H1 (cell line): ENCODE measurements around the gene SPEN. TPM values are rescaled to one million over a fixed set of nuclear protein-coding genes. Genes with fewer than 3 reads are reported as not detected.

Experiments
- CTCF ChIA-PET: fragments of 300-600 bp; sonication (Branson Sonifier 250); formaldehyde crosslinking; loops from one replicate; lab custom pipeline; 2021; ENCODE audit not compliant: partially characterized antibody; lab: Charles Lee
- POLR2A ChIA-PET: fragments of 300-600 bp; sonication (Branson Sonifier 250); formaldehyde crosslinking; loops from one replicate; lab custom pipeline; 2021; ENCODE audit warnings: inconsistent platforms; ENCODE audit not compliant: partially characterized antibody; lab: Charles Lee
- DNase-seq, 2 experiments: peaks; one replicate each; pipeline versions ENCODE4 v3.0.0 to v3.0.0-alpha.2; 2010 to 2022; ENCODE audit warnings: low spot score in 2 of 2, low read depth in 1 of 2, mixed read lengths in 1 of 2
- FAIRE-seq: peaks from 2 replicates; lab custom pipeline; 2011; peaks lifted over from hg19 to GRCh38; lab: Jason Lieb, UNC
- H2AFZ ChIP-seq: 2 replicates; pipeline ENCODE4 v1.8.1; 2012; ENCODE audit warnings: low read length, inconsistent platforms
- H2AK5ac ChIP-seq: 2 replicates; pipeline ENCODE4 v1.6.1; 2013; ENCODE audit warnings: low read depth, low read length
- H2BK120ac ChIP-seq: replicated peaks from 2 replicates; pipeline ENCODE3; 2013; ENCODE audit warnings: low read depth, low read length, inconsistent platforms
- H2BK12ac ChIP-seq: 2 replicates; pipeline ENCODE4 v1.6.1; 2013; ENCODE audit warnings: low read depth, low read length
- H2BK15ac ChIP-seq: 2 replicates; pipeline ENCODE4 v1.6.1; 2013; ENCODE audit warnings: low read length
- H2BK20ac ChIP-seq: 2 replicates; pipeline ENCODE4 v1.6.1; 2013; ENCODE audit warnings: low read length
- H2BK5ac ChIP-seq: 2 replicates; pipeline ENCODE4 v1.6.1; 2013; ENCODE audit warnings: low read depth, low read length
- H3K14ac ChIP-seq: 2 replicates; pipeline ENCODE4 v1.6.1; 2013; ENCODE audit warnings: inconsistent platforms; ENCODE audit not compliant: insufficient read length
- H3K18ac ChIP-seq: 2 replicates; pipeline ENCODE4 v1.6.1; 2013; ENCODE audit warnings: low read length; ENCODE audit errors: extremely low read depth
- H3K23ac ChIP-seq: 2 replicates; pipeline ENCODE4 v1.6.1; 2013; ENCODE audit warnings: inconsistent platforms; ENCODE audit not compliant: insufficient read length
- H3K23me2 ChIP-seq: 2 replicates; pipeline ENCODE4 v1.6.1; 2013; ENCODE audit warnings: low read depth, low read length
- H3K27ac ChIP-seq: 2 replicates; pipeline ENCODE4 v1.6.1; 2011; ENCODE audit warnings: low read depth, low read length, inconsistent platforms
- H3K27me3 ChIP-seq, 4 experiments: replicated peaks in 1 of 4; 1 replicate in 1 of 4; 2 replicates in 3 of 4; pipeline versions ENCODE4 v1.6.1 to v1.8.1; 2011 to 2013; ENCODE audit warnings: low read length in 3 of 4, mild to moderate bottlenecking in 3 of 4, inconsistent platforms in 2 of 4, mixed read lengths in 2 of 4, moderate library complexity in 1 of 4; ENCODE audit not compliant: control insufficient read depth in 3 of 4, insufficient read depth in 3 of 4; ENCODE audit errors: extremely low read depth in 1 of 4
- H3K36me3 ChIP-seq, 4 experiments: 2 replicates each; pipeline versions ENCODE4 v1.6.1 to v1.8.1; 2011 to 2013; ENCODE audit warnings: mild to moderate bottlenecking in 4 of 4, low read length in 3 of 4, moderate library complexity in 2 of 4, control low read depth in 1 of 4, inconsistent platforms in 1 of 4; ENCODE audit not compliant: insufficient read depth in 4 of 4, control insufficient read depth in 2 of 4
- H3K4ac ChIP-seq: replicated peaks from 2 replicates; pipeline ENCODE3; 2013; ENCODE audit warnings: low read length, low read depth, mixed read lengths, inconsistent platforms; ENCODE audit not compliant: insufficient read length
- H3K4me1 ChIP-seq, 4 experiments: replicated peaks in 1 of 4; 1 replicate in 1 of 4; 2 replicates in 3 of 4; pipeline versions ENCODE4 v1.6.1 to v1.8.1; 2011 to 2013; ENCODE audit warnings: low read length in 3 of 4, inconsistent platforms in 2 of 4, mixed read lengths in 1 of 4; ENCODE audit not compliant: insufficient read depth in 4 of 4, control insufficient read depth in 3 of 4
- H3K4me2 ChIP-seq, 2 experiments: 2 replicates each; pipeline versions ENCODE4 v1.6.1 to v1.8.1; 2011 to 2013; ENCODE audit warnings: low read depth in 2 of 2, low read length in 2 of 2, control low read depth in 1 of 2, inconsistent platforms in 1 of 2, mild to moderate bottlenecking in 1 of 2; ENCODE audit not compliant: insufficient read depth in 1 of 2
- H3K4me3 ChIP-seq, 4 experiments: fragments of 200-600, 300-600 bp in 1 of 4; sonication (generic), shearing (Covaris generic), sonication (Bioruptor Twin) in 1 of 4; 2 replicates each; pipeline versions ENCODE4 v1.5.1 to v1.8.1; 2011 to 2016; ENCODE audit warnings: low read length in 4 of 4, low read depth in 3 of 4, control low read depth in 2 of 4, inconsistent platforms in 2 of 4, mild to moderate bottlenecking in 2 of 4, mixed read lengths in 1 of 4, moderate library complexity in 1 of 4; ENCODE audit not compliant: insufficient read depth in 2 of 4; ENCODE audit errors: extremely low read depth in 1 of 4
- H3K56ac ChIP-seq: replicated peaks from 2 replicates; pipeline ENCODE3; 2013; ENCODE audit warnings: low read depth, mild to moderate bottlenecking, mixed read lengths, low read length, inconsistent platforms; ENCODE audit not compliant: insufficient read length
- H3K79me1 ChIP-seq: 2 replicates; pipeline ENCODE4 v1.6.1; 2013; ENCODE audit warnings: low read depth, low read length, control low read depth
- H3K79me2 ChIP-seq, 2 experiments: 2 replicates each; pipeline versions ENCODE4 v1.6.1 to v1.8.1; 2012 to 2013; ENCODE audit warnings: low read length in 2 of 2, mild to moderate bottlenecking in 2 of 2, inconsistent platforms in 1 of 2; ENCODE audit not compliant: insufficient read depth in 2 of 2, control insufficient read depth in 1 of 2
- H3K9ac ChIP-seq, 4 experiments: replicated peaks in 1 of 4; 1 replicate in 1 of 4; 2 replicates in 3 of 4; pipeline versions ENCODE4 v1.6.1 to v1.8.1; 2011 to 2013; ENCODE audit warnings: low read depth in 3 of 4, low read length in 3 of 4, control low read depth in 2 of 4, mild to moderate bottlenecking in 2 of 4, moderate library complexity in 2 of 4, inconsistent platforms in 1 of 4; ENCODE audit errors: extremely low read depth in 1 of 4
- H3K9me3 ChIP-seq, 2 experiments: 2 replicates each; pipeline versions ENCODE4 v1.6.1 to v1.8.1; 2012 to 2013; ENCODE audit warnings: mild to moderate bottlenecking in 2 of 2, moderate library complexity in 2 of 2, control low read depth in 1 of 2, inconsistent platforms in 1 of 2, low read depth in 1 of 2, low read length in 1 of 2, mixed read lengths in 1 of 2; ENCODE audit not compliant: insufficient read depth in 2 of 2
- H4K20me1 ChIP-seq, 2 experiments: replicated peaks in 1 of 2; 2 replicates each; pipeline versions ENCODE3 to v1.8.1; 2011 to 2013; ENCODE audit warnings: inconsistent platforms in 2 of 2, low read length in 2 of 2, mild to moderate bottlenecking in 1 of 2; ENCODE audit not compliant: insufficient read depth in 2 of 2, control insufficient read depth in 1 of 2
- H4K5ac ChIP-seq: 2 replicates; pipeline ENCODE4 v1.6.1; 2013; ENCODE audit warnings: low read length, low read depth, mixed read lengths, inconsistent platforms; ENCODE audit not compliant: insufficient read length
- H4K8ac ChIP-seq: 2 replicates; pipeline ENCODE4 v1.8.0; 2013; ENCODE audit warnings: mild to moderate bottlenecking, moderate library complexity, low read length, inconsistent platforms; ENCODE audit not compliant: insufficient read depth; ENCODE audit errors: extremely low read depth
- H4K91ac ChIP-seq: replicated peaks from 2 replicates; pipeline ENCODE3; 2013; ENCODE audit warnings: low read length, mixed read lengths, inconsistent platforms; ENCODE audit not compliant: insufficient read length
- ASH2L ChIP-seq: fragments of 200-600, 300-600 bp; sonication (generic); IDR thresholded peaks from one replicate; pipeline ENCODE4 v1.7.1; 2017; ENCODE audit warnings: low read length
- MAFK ChIP-seq: IDR thresholded peaks from 2 replicates; pipeline ENCODE4 v1.6.1; 2012; ENCODE audit warnings: low read depth, mild to moderate bottlenecking, improper control_type of control experiment, low read length
- PHF8 ChIP-seq: fragments of 200-600 bp; sonication (generic); conservative IDR thresholded peaks from 2 replicates; pipeline ENCODE4 v1.7.1; 2012; ENCODE audit warnings: low read depth, mild to moderate bottlenecking, inconsistent platforms, low read length, moderate library complexity
- RAD21 ChIP-seq, 2 experiments: IDR thresholded peaks in 1 of 2; conservative IDR thresholded peaks in 1 of 2; 2 replicates each; pipeline ENCODE4 v1.6.1; 2011; ENCODE audit warnings: low read depth in 2 of 2, low read length in 2 of 2, improper control_type of control experiment in 1 of 2, inconsistent platforms in 1 of 2, mild to moderate bottlenecking in 1 of 2, moderate library complexity in 1 of 2
- SRF ChIP-seq: IDR thresholded peaks from 2 replicates; pipeline ENCODE4 v1.6.1; 2011; ENCODE audit warnings: mild to moderate bottlenecking, low read depth, low read length, moderate library complexity
- TBP ChIP-seq: IDR thresholded peaks from 2 replicates; pipeline ENCODE4 v1.6.1; 2011; ENCODE audit warnings: low read depth, low read length, improper control_type of control experiment
- TEAD4 ChIP-seq: IDR thresholded peaks from 2 replicates; pipeline ENCODE4 v1.6.1; 2012; ENCODE audit warnings: low read depth, low read length, inconsistent platforms, mixed read lengths
- WGBS, 2 experiments: shearing (Covaris generic) in 1 of 2; methylation state at CpG; one replicate each; pipeline versions ENCODE4 v1.1.6 to v1.1.7; 2013 to 2015; ENCODE audit warnings: low lambda C conversion rate in 2 of 2, mixed read lengths in 2 of 2, inconsistent platforms in 1 of 2, low coverage in 1 of 2, missing lambda C conversion rate in 1 of 2; ENCODE audit not compliant: insufficient replicate concordance in 2 of 2, insufficient coverage in 1 of 2, insufficient read length in 1 of 2; ENCODE audit errors: extremely low coverage in 1 of 2, missing lambda C conversion rate in 1 of 2; 5-methylcytosine and 5-hydroxymethylcytosine counted together
- polyA plus RNA-seq, 7 experiments: library from polyadenylated mRNA; depleted of rRNA in 3 of 7; stranded (reverse) in 5 of 7; unstranded in 2 of 7; fragments of >200 nt in 5 of 7; fragments of 200-250 nt in 2 of 7; gene quantifications; 1 replicate in 5 of 7; 2 replicates in 1 of 7; 4 replicates in 1 of 7; pipeline versions ENCODE4 v1.2.1 to v1.2.3, GENCODE V29; 2011 to 2013; ENCODE audit warnings: missing spikeins in 2 of 7, mixed read lengths in 2 of 7
- total RNA-seq: library from RNA; stranded (reverse); fragmentation: NEBNext Ultra II Directional; extraction: Animal tissue kit (Norgen Biotek cat#: 25700); gene quantifications from 2 replicates; pipeline ENCODE4 v1.2.1, GENCODE V29; 2021
- TF ChIP-seq, protein P1 (sequence below): IDR thresholded peaks from 2 replicates; pipeline ENCODE4 v1.6.1; 2011; ENCODE audit warnings: low read length, improper control_type of control experiment

Gene SPEN
- total and polyA plus RNA-seq, 2 of the 8 experiments (the other 6 are each of a cell fraction or from before 2014, with no cell fraction given), result 12.5 to 52.1 TPM

DNA sequence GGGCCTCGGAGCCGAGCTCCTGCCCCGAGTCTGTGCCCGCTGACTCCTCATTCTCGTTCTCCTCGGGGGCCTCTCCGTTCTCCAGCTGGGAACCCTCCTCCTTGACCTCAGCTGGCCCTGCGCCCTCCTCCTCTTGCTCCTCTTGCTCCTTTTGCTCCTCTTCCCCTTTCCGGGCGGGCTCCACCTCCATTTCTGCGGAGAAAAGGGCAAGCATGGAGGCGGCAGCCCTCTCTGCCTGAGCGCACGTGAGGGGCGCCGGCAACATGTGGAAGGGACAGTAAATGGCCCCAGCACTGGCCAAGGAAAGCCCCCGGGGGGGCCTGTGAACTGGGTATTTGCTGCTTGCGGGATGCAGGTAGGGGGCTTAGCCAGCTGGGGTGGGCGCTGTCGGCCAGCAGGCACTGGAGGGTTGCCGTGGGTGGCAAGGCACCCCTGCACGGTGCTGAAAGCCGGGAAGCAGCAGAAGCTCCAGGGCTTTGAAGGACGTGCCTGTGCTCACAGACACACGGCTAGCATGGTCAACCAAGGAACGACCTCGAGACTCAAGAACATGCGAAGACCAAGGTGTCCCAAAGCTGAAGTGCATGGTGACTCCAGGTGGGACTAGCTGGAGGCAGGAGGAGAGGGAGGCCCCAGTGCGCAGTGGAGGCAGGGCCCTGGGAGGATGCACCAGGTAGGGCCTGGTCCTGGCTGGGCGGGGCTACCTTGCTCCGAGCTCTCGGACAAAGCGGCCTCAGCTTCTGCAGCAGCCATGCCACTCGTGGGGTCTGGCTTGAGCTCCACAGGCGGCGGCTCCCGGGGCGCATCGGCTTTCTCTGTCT, 97.7 kb downstream of the SPEN start:
- H2BK5ac ChIP-seq, result no peak overlapping the region
- H3K9ac ChIP-seq, result no peak overlapping the region
- no peak overlapping the region for H3K27ac ChIP-seq
- peaks cover 3 to 24% (median 18%) of the 10 kb centered on the region in 4 experiments; a peak in 7 of 8 replicates for H3K36me3 ChIP-seq
- H3K4me2 ChIP-seq, result no peak overlapping the region
- no peak overlapping the region for H2BK20ac ChIP-seq
- ChIA-PET CTCF (interaction anchor here (0.6 to 2.4 kb wide), 7 partner anchors 130 to 351 kb away, joined by 3 to 8 read pairs (median 5); no protein-coding TSS in a partner anchor), POLR2A (interaction anchor here (1.5 kb wide), 1 partner anchor 159 kb away, joined by 3 read pairs; no protein-coding TSS in a partner anchor)
- H3K4me1 ChIP-seq, result peaks cover 0 to 19% (median 8%) of the 10 kb centered on the region in 4 experiments; a peak in 6 of 7 replicates
- peaks cover 5% of the 10 kb centered on the region; the same call in 1 of the 2 replicates for H3K79me1 ChIP-seq
- DNase-seq (no peak), FAIRE-seq (no peak)
- H3K27me3 ChIP-seq, result no peaks in the 10 kb centered on the region
- no peak overlapping the region for H2AFZ ChIP-seq
- 94% methylated on average over 39 of the region's 39 CpGs; no CpG with 5 or more reads in 1 of the 2 experiments for WGBS, 2 experiments
- H3K56ac ChIP-seq, result no peak overlapping the region
- no peak for TF ChIP-seq MAFK
- TF ChIP-seq, protein P1, sequence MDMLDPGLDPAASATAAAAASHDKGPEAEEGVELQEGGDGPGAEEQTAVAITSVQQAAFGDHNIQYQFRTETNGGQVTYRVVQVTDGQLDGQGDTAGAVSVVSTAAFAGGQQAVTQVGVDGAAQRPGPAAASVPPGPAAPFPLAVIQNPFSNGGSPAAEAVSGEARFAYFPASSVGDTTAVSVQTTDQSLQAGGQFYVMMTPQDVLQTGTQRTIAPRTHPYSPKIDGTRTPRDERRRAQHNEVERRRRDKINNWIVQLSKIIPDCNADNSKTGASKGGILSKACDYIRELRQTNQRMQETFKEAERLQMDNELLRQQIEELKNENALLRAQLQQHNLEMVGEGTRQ, result no peak
- TF ChIP-seq TEAD4, result no peak
- TF ChIP-seq TBP, result no peak
- TF ChIP-seq SRF, result no peak
- TF ChIP-seq PHF8, result no peak
- no peak for TF ChIP-seq RAD21 (IDR thresholded peaks at IDR 0.05 in 1 of 2, conservative IDR thresholded peaks at IDR 0.05 in 1 of 2; ENCODE audit: low read depth in 2 of 2, low read length in 2 of 2)
- TF ChIP-seq ASH2L, result no peak
- no peak overlapping the region for H2BK15ac ChIP-seq
- H4K8ac ChIP-seq, result no peak overlapping the region
- no peak overlapping the region for H3K4me3 ChIP-seq
- no peak overlapping the region for H2BK120ac ChIP-seq
- no peak overlapping the region for H3K23ac ChIP-seq
- H3K9me3 ChIP-seq, result no peaks in the 10 kb centered on the region
- no peak overlapping the region for H4K91ac ChIP-seq
- peaks cover 0 to 15% of the 10 kb centered on the region in 2 experiments for H4K20me1 ChIP-seq
- no peaks in the 10 kb centered on the region for H3K23me2 ChIP-seq
- H4K5ac ChIP-seq, result no peak overlapping the region
- no peak overlapping the region for H3K4ac ChIP-seq
- H3K14ac ChIP-seq, result no peak overlapping the region
- no peak overlapping the region for H3K18ac ChIP-seq
- H2BK12ac ChIP-seq, result no peak overlapping the region
- H2AK5ac ChIP-seq, result no peak overlapping the region
- H3K79me2 ChIP-seq, result no peaks in the 10 kb centered on the region
